ENCODE results near the gene ANKMY2. TPM values are rescaled to one million over a fixed set of nuclear protein-coding genes. Genes with fewer than 3 reads are reported as not detected.
"Not testable (repeated sequence)": the region's sequence is repeated elsewhere in the genome, so short reads cannot be mapped to it uniquely, and the experiment has no call there.

ANKMY2 gene
- total RNA-seq, 2 donors from 2014 or later: 17.8 to 31.4 TPM

DNA sequence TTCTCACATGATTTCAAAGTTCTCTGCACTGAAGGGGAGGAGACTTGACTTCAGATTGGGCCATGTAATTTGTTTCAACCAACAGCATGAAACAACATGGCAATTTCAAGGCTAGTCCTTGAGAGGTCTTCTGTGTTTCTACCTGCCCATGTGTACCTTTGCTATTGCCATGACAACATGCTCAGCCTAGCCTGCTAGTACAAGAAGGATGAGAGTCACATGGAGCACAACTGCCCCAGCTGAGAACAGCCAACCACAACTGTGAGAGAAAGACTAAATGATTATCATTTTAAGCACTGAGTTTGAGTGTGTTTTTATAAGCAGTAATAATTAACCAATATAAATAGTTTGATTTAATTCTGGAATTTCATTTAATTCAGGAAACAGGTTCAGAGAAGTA, 41.9 kb downstream of the ANKMY2 start:
- no peak overlapping the region for H3K27ac ChIP-seq
- no peaks in the 10 kb centered on the region for H3K27me3 ChIP-seq
- no peaks in the 10 kb centered on the region for H3K36me3 ChIP-seq
- intact Hi-C loops (cut with DNase I): loop anchor here (10.0 kb wide), 1 partner anchor 91 kb away; no protein-coding TSS in a partner anchor
- DNase-seq: no peak
- H3K9ac ChIP-seq (ENCODE audit: low read depth in 2 of 2, low read length in 2 of 2): no peak overlapping the region
- TF ChIP-seq CTCF (IDR thresholded peaks at IDR 0.05): no peak
- no peak overlapping the region for H3K4me3 ChIP-seq
- no peaks in the 10 kb centered on the region for H3K9me3 ChIP-seq
- no peaks in the 10 kb centered on the region for H3K4me1 ChIP-seq

DNA sequence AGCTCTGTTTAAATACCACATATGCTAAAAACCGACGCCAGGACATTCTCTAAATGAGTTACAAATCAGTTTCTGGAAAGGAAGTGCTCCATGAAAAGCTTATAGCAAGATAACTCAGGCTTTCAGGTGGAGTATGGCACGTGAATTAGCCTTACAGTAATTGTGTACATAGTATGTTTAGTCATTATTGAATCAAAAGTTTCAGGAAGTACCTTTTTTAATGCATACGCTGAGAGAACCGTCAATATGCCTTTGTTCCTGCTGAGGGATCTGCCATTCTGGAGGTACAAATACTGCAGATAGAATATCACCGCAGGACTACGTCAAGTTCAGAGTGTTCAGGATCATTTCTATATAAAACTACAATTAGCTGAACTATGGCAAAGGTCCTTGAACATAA, 45.7 kb downstream of the ANKMY2 start:
- TF ChIP-seq CTCF (IDR thresholded peaks at IDR 0.05): no peak

GRCh38 chr7:16598015-16598414, 47.5 kb downstream of the ANKMY2 start:
- no peaks in the 10 kb centered on the region for H3K9me3 ChIP-seq
- no peak overlapping the region for H3K9ac ChIP-seq (ENCODE audit: low read depth in 2 of 2, low read length in 2 of 2)
- H3K27me3 ChIP-seq: no peaks in the 10 kb centered on the region
- no peak for TF ChIP-seq CTCF (IDR thresholded peaks at IDR 0.05)
- intact Hi-C loops (cut with DNase I): no loop called here
- DNase-seq: no peak
- H3K36me3 ChIP-seq: no peaks in the 10 kb centered on the region
- no peak overlapping the region for H3K27ac ChIP-seq
- no peak overlapping the region for H3K4me3 ChIP-seq
- no peaks in the 10 kb centered on the region for H3K4me1 ChIP-seq

More for the DNA sequence above, 45.7 kb downstream of the ANKMY2 start:
- no peaks in the 10 kb centered on the region for H3K27me3 ChIP-seq
- no peak overlapping the region for H3K4me3 ChIP-seq
- peak overlapping the region in 1 of 2 donors; percentile 9 for H3K9ac ChIP-seq (ENCODE audit: low read depth in 2 of 2, low read length in 2 of 2)
- no peaks in the 10 kb centered on the region for H3K4me1 ChIP-seq
- no peaks in the 10 kb centered on the region for H3K9me3 ChIP-seq
- H3K27ac ChIP-seq: no peak overlapping the region
- no peak for DNase-seq
- H3K36me3 ChIP-seq: no peaks in the 10 kb centered on the region
- intact Hi-C loops (cut with DNase I): loop anchor here (10.0 kb wide), 1 partner anchor 95 kb away; no protein-coding TSS in a partner anchor

GRCh38 chr7:16595596-16595995, 50.0 kb downstream of the ANKMY2 start:
- H3K4me3 ChIP-seq; DNase-seq; H3K27me3 ChIP-seq; H3K36me3 ChIP-seq; H3K9ac ChIP-seq (ENCODE audit: low read depth in 2 of 2, low read length in 2 of 2); intact Hi-C loops (cut with DNase I); H3K27ac ChIP-seq; H3K9me3 ChIP-seq; H3K4me1 ChIP-seq: not testable (repeated sequence)

DNA sequence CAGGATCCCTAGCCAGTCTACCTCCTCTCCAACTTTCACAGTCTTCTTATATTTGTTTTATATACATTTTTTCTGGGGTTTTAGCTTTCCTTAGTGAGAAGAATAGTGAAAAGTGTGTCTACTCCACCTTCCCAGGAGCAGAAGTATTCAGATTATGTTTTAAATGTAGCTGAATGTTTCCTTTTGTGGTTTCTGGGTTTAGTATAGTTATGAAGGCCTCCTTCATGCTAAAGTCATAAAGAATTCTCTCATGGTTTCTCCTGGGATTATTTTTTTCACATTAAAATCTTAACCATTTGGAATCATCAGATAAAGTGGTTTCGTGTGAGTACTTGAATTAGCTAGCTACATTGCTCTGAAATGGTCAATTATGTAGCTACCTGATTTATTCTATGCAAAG, 50.9 kb downstream of the ANKMY2 start:
- no peak for DNase-seq
- no peak overlapping the region for H3K4me3 ChIP-seq
- no peak overlapping the region for H3K27ac ChIP-seq
- H3K9me3 ChIP-seq: no peaks in the 10 kb centered on the region
- no peak overlapping the region for H3K9ac ChIP-seq (ENCODE audit: low read depth in 2 of 2, low read length in 2 of 2)
- TF ChIP-seq CTCF (IDR thresholded peaks at IDR 0.05): no peak
- no peaks in the 10 kb centered on the region for H3K36me3 ChIP-seq
- intact Hi-C loops (cut with DNase I): no loop called here
- no peaks in the 10 kb centered on the region for H3K4me1 ChIP-seq
- H3K27me3 ChIP-seq: no peaks in the 10 kb centered on the region

DNA sequence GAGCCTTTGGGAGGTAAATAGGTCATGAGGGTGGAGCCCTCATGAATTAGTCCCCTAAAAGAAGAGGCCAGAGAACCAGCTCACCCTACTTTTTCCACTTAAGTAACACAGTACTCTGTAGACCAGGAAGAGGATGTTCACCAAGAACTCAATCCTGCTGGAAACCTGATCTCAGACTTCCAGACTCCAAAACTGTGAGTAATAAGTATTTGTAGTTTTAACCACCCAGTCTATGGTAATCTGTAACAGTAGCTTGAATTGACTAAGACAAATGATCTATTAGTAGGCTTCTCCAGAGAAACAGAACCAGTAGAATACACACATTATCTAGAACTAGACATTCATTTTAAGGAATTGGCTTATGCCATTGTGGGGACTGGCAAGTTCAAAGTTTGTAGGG, 51.5 kb downstream of the ANKMY2 start:
- H3K4me1 ChIP-seq: no peaks in the 10 kb centered on the region
- TF ChIP-seq CTCF (IDR thresholded peaks at IDR 0.05): no peak
- H3K36me3 ChIP-seq: no peaks in the 10 kb centered on the region
- intact Hi-C loops (cut with DNase I): no loop called here
- no peak overlapping the region for H3K27ac ChIP-seq
- H3K9ac ChIP-seq (ENCODE audit: low read depth in 2 of 2, low read length in 2 of 2): no peak overlapping the region
- H3K27me3 ChIP-seq: no peaks in the 10 kb centered on the region
- H3K4me3 ChIP-seq: no peak overlapping the region
- DNase-seq: no peak
- H3K9me3 ChIP-seq: no peaks in the 10 kb centered on the region
